MCF 10A (cell line): ENCODE measurements around the gene ITGB3. TPM values are rescaled to one million over a fixed set of nuclear protein-coding genes. Genes with fewer than 3 reads are reported as not detected.

ENCODE experiments used
- BruUV-seq: library from RNA; stranded (reverse); fragments of 400-500 nt; replicated peaks from 2 replicates; lab custom pipeline; 2021; lab: Mats Ljungman, UMichigan
- CTCF ChIA-PET: fragments of 300-600 bp; sonication (Branson Sonifier 250); formaldehyde crosslinking; extraction: SDS; loops from one replicate; lab custom pipeline; 2021; ENCODE audit warnings: antibody characterized with exemption, inconsistent platforms; lab: Yijun Ruan, JAX
- POLR2A ChIA-PET: fragments of 300-600, 350-650 bp; sonication (Branson Sonifier 250); formaldehyde crosslinking; extraction: SDS; loops from one replicate; lab custom pipeline; 2020; ENCODE audit warnings: antibody characterized with exemption, inconsistent platforms; lab: Yijun Ruan, JAX
- DNase-seq: peaks from one replicate; pipeline ENCODE4 v3.0.0-alpha.2; 2018; ENCODE audit not compliant: unreplicated experiment
- H3K27ac Mint-ChIP-seq: one replicate; pipeline ENCODE4 v1.8.0; 2022; ENCODE audit warnings: mild to moderate bottlenecking, low read depth, mixed read lengths; ENCODE audit not compliant: unreplicated experiment
- H3K27me3 Mint-ChIP-seq: one replicate; pipeline ENCODE4 v1.8.0; 2022; ENCODE audit warnings: mixed read lengths; ENCODE audit not compliant: insufficient read depth, unreplicated experiment
- H3K36me3 Mint-ChIP-seq: one replicate; pipeline ENCODE4 v1.8.0; 2022; ENCODE audit warnings: mild to moderate bottlenecking, moderate library complexity, mixed read lengths; ENCODE audit not compliant: insufficient read depth, unreplicated experiment
- H3K4me1 Mint-ChIP-seq: one replicate; pipeline ENCODE4 v1.8.0; 2022; ENCODE audit warnings: mixed read lengths; ENCODE audit not compliant: insufficient read depth, unreplicated experiment
- H3K4me3 Mint-ChIP-seq: one replicate; pipeline ENCODE4 v1.8.0; 2022; ENCODE audit warnings: mild to moderate bottlenecking, moderate library complexity, mixed read lengths; ENCODE audit not compliant: unreplicated experiment
- H3K9me3 Mint-ChIP-seq: one replicate; pipeline ENCODE4 v1.8.0; 2022; ENCODE audit warnings: mixed read lengths; ENCODE audit not compliant: unreplicated experiment
- intact Hi-C: fragments of 100-400 bp; cut with micrococcal nuclease; formaldehyde crosslinking; loops from 2 replicates; pipeline ENCODE4 v1.14.1; 2022
- total RNA-seq: library from RNA; stranded (reverse); gene quantifications from 2 replicates; pipeline ENCODE4 v1.2.3, GENCODE V29; 2022
- TF ChIP-seq, protein P1 (sequence below): fragments of 200-600 bp; IDR thresholded peaks from one replicate; pipeline ENCODE4 v1.8.0; 2022; ENCODE audit warnings: antibody characterized with exemption, mild to moderate bottlenecking; ENCODE audit not compliant: unreplicated experiment

ITGB3 gene
- total RNA-seq, 1 experiment from 2014 or later: 1.1 TPM

DNA sequence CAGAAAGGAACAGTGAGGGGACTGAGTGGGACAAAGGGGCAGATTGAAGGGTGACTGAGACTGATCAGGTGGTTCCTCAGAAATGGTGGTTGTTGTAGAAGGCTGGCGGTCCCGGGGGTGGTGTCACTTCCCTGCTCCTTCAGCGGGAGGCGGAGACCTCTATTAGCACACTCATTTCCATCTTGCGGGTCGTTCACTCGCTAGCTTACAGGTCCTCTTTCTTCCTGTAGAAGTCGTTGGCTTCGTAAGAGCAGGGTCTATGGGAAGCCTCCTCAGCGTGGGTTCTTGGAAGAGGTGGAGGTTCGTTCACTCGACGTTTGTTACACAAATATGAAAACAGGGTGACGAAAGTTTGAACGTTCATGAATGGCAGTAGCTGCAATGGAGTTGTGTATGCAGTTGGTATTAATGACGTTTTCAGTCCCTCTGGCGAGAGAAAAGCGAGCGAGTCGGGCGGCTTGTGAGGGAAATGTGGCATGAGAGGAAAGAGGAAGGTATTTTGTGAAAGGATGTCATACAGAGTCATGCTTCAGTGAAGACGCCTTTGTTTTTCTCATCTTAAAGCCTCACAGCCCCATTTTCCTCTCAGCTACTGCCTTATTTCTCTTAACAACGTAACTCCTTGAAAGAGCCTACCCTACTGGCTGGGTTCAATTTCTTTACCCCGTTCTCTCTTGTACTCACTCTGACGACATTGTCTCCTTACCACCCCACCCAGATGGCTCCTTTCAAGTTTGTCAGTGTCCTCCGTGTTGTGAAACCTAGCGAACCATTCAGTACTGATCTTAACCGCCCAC lies 70.8 kb downstream of the ITGB3 start:
- peaks cover 7% of the 10 kb centered on the region for H3K9me3 Mint-ChIP-seq
- H3K27ac Mint-ChIP-seq: peak overlapping the region; percentile 89
- no peaks in the 10 kb centered on the region for H3K27me3 Mint-ChIP-seq
- POLR2A ChIA-PET: interaction anchor here (0.6 to 1.3 kb wide), 3 partner anchors 9 to 1432 kb away, joined by 3 to 6 read pairs (median 4); no protein-coding TSS in a partner anchor
- no TSS peak for BruUV-seq
- peaks cover 14% of the 10 kb centered on the region for H3K36me3 Mint-ChIP-seq
- intact Hi-C loops: no loop called here
- H3K4me1 Mint-ChIP-seq: peaks cover 6% of the 10 kb centered on the region
- peak; percentile 23 for DNase-seq
- CTCF ChIA-PET: interaction anchor here (0.6 kb wide), 1 partner anchor 13 kb away, joined by 3 read pairs; no protein-coding TSS in a partner anchor
- peak overlapping the region; percentile 80 for H3K4me3 Mint-ChIP-seq
- TF ChIP-seq, protein P1, sequence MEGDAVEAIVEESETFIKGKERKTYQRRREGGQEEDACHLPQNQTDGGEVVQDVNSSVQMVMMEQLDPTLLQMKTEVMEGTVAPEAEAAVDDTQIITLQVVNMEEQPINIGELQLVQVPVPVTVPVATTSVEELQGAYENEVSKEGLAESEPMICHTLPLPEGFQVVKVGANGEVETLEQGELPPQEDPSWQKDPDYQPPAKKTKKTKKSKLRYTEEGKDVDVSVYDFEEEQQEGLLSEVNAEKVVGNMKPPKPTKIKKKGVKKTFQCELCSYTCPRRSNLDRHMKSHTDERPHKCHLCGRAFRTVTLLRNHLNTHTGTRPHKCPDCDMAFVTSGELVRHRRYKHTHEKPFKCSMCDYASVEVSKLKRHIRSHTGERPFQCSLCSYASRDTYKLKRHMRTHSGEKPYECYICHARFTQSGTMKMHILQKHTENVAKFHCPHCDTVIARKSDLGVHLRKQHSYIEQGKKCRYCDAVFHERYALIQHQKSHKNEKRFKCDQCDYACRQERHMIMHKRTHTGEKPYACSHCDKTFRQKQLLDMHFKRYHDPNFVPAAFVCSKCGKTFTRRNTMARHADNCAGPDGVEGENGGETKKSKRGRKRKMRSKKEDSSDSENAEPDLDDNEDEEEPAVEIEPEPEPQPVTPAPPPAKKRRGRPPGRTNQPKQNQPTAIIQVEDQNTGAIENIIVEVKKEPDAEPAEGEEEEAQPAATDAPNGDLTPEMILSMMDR: no peak

DNA sequence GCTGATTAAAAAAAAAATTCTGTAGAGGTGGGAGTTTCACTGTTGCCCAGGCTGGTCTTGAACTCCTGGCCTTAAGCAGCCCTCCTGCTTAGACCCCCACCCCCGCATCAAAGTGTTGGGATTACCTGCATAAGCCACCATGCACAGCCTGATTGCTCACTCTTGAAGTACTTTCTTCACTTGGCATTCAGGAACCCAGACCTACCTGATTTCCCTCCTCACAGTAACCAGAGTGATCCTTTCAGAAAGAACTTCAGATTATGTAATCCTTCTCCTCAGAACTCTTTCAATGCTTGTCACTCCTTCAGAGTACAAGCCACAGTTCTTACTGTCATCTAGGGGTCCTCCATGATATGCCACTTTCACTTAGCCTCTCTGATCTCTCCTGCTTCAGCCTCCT lies 71.5 kb downstream of the ITGB3 start:
- H3K4me1 Mint-ChIP-seq: peaks cover 6% of the 10 kb centered on the region
- H3K27me3 Mint-ChIP-seq: no peaks in the 10 kb centered on the region
- BruUV-seq: no TSS peak
- intact Hi-C loops: no loop called here
- H3K4me3 Mint-ChIP-seq: peak overlapping the region; percentile 80
- TF ChIP-seq, protein P1: no peak
- DNase-seq: no peak
- H3K36me3 Mint-ChIP-seq: peaks cover 14% of the 10 kb centered on the region
- H3K27ac Mint-ChIP-seq: peak overlapping the region; percentile 89
- ChIA-PET POLR2A (interaction anchor here (0.6 kb wide), 1 partner anchor 20 kb away, joined by 4 read pairs; no protein-coding TSS in a partner anchor), CTCF (interaction anchor here (1.0 kb wide), 1 partner anchor 9 kb away, joined by 4 read pairs; no protein-coding TSS in a partner anchor)
- peaks cover 7% of the 10 kb centered on the region for H3K9me3 Mint-ChIP-seq

DNA sequence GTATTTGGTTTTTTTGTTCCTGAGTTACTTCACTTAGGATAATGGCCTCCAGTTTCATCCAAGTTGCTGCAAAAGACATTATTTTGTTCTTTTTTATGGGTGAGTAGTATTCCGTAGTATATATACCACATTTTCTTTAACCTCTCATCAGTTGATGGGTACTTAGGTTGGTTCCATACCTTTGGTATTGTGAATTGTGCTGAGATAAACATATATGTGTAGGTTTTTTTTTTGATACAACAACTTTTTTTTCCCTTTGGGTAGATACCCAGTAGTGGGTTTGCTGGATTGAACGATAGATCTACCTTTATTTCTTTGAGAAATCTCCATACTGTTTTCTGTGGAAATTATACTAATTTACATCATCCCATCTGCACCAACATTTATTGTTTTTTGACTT lies 76.9 kb downstream of the ITGB3 start:
- Mint-ChIP-seq H3K4me3 (no peak overlapping the region), H3K9me3 (no peaks in the 10 kb centered on the region), H3K4me1 (no peaks in the 10 kb centered on the region), H3K27ac (no peak overlapping the region), H3K27me3 (peaks cover 18% of the 10 kb centered on the region), H3K36me3 (peaks cover 2% of the 10 kb centered on the region)
- TF ChIP-seq, protein P1: no peak
- POLR2A ChIA-PET: no interaction called here
- intact Hi-C loops: no loop called here
- CTCF ChIA-PET: interaction anchor here (0.6 kb wide), 1 partner anchor 328 kb away, joined by 4 read pairs; no protein-coding TSS in a partner anchor
- no peak for DNase-seq
- BruUV-seq: no TSS peak

DNA sequence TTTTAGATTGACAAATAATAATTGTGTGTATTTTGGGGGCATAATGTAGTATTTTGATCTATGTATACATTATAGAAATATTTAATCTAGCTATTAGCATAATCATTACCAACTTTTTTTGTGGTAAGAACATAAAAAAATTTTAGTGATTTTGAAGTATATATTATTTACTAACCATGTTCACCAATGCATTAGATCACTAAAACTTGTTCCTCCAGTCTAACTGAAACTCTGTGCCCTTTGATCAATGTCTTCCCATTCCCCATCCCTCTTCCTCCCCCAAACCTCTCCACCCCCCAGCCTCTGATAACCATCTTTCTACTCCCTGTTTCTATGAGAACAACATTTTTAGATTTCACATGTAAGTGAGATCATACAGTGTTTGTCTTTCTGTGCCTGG lies 78.7 kb downstream of the ITGB3 start:
- ChIA-PET POLR2A (interaction anchor here (0.7 kb wide), 1 partner anchor 27 kb away, joined by 3 read pairs; no protein-coding TSS in a partner anchor), CTCF (interaction anchor here (1.3 kb wide), 1 partner anchor 103 kb away, joined by 6 read pairs; no protein-coding TSS in a partner anchor)
- Mint-ChIP-seq H3K27ac (no peak overlapping the region), H3K36me3 (no peaks in the 10 kb centered on the region), H3K4me1 (no peaks in the 10 kb centered on the region), H3K4me3 (no peak overlapping the region), H3K9me3 (no peaks in the 10 kb centered on the region), H3K27me3 (peaks cover 18% of the 10 kb centered on the region)
- TF ChIP-seq, protein P1: no peak
- no peak for DNase-seq
- BruUV-seq: no TSS peak
- intact Hi-C loops: no loop called here
